GM21529 (cell line): Measurements from ENCODE around the gene ZNF256.

ENCODE experiments used
- ATAC-seq: cut with Tn5 transposase; IDR thresholded peaks from one replicate; pipeline ENCODE4 v1.9.1; 2021; ENCODE audit not compliant: unreplicated experiment

The ZNF256 gene

DNA sequence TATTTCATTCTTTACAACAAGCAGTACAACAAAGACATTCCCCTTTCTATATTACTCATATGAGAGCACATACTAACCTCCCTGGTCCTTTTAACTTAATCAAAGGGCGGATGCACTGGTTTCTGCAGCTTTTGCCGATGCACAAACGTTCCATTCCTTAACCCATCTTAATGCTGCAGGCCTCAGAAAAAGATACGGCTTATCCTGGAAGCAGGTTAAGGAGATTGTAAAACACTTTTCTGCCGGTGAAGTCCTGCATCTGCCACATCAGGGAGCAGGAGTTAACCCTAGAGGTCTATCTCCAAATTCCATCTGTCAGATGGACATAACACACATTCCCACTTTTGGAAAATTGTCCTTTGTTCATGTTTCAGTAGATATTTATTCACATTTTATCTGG, 47.2 kb downstream of the ZNF256 start:
- ATAC-seq = no peak
